ENCODE measurements around the gene C21orf91.

The C21orf91 gene

GRCh38 chr21:17819114-17819876, at the start of gene C21orf91:
Gene C21orf91, minus strand, starts transcription at chr21:17819356. Its CDS starts 1,038 bp downstream, at chr21:17818318.
- peak; percentile 71 for DNase-seq (ENCODE audit: low read depth, low spot score)

GRCh38 chr21:17866590-17866989, 47.4 kb upstream of the C21orf91 start:
- no peak for DNase-seq (ENCODE audit: low read depth, low spot score)

- DNase-seq (ENCODE audit: low read depth, low spot score), result no peak
These were observed 40.5 kb upstream of the C21orf91 start for GRCh38 chr21:17859661-17860060.

DNA sequence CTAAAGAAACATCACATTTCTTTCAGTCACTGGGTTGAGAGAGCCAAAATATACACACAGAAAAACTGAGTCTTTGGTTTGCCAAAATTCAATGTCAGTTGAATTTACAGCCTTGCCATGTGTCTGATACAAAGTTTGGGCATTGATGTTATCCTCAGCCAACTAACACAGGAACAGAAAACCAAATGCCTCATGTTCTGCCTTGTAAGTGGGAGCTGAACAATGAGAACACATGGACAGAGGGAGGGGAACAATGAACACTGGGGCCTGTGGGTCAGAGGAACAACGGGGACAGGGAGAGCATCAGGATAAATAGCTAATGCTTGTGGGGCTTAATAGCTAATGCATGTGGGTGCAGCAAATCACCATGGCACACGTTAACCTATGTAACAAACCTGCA, 39.6 kb upstream of the C21orf91 start:
- no peak for DNase-seq (ENCODE audit: low read depth, low spot score)

GRCh38 chr21:17854745-17855144, 35.6 kb upstream of the C21orf91 start:
- DNase-seq (ENCODE audit: low read depth, low spot score), result no peak

DNA sequence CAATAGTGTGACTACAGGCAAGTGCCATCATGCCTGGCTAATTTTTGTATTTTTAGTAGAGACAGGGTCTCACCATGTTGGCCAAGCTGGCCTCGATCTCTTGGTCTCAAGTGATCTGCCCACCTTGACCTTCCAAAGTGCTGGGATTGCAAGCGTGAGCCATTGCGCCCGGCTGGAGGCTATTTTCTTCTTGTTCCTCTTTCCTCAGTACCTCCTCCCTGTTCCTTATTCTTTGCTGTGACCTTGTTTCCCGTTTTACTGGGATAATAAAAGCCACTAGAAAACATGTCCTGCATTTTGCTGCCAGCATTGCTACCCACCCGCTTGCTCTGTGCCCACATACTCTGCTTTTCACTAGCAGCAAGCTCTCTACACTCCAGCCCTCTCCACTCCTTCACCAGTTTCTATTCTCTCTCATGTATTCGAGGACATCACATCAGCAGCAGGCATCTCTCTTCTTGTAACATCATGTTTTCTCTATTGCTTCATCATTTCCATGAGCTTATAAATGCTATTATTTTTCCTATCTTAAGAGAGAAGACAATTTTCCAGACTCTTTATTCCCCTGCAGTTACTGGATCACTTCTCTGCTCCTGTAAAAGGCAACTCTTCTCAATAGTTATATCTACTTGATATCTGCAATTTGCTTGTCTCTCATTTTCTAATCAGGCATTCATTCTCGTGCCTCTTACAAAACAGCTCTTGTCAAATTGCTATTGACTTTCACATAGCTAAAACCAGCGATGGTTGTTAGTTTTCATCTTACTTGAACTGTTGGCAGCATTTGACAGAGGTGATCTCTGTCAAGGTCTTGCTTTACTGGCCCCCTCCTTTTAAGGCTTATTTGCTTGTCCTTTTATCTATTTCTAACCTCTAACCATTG, 34.5 kb upstream of the C21orf91 start:
- no peak for DNase-seq (ENCODE audit: low read depth, low spot score)

- no peak for DNase-seq (ENCODE audit: low read depth, low spot score)
These were observed 29.1 kb upstream of the C21orf91 start for GRCh38 chr21:17848228-17848627.

- no peak for DNase-seq (ENCODE audit: low read depth, low spot score)
These were observed 21.9 kb upstream of the C21orf91 start for GRCh38 chr21:17841103-17841502.

- no peak for DNase-seq (ENCODE audit: low read depth, low spot score)
These were observed 15.6 kb upstream of the C21orf91 start for GRCh38 chr21:17834639-17835354.

DNA sequence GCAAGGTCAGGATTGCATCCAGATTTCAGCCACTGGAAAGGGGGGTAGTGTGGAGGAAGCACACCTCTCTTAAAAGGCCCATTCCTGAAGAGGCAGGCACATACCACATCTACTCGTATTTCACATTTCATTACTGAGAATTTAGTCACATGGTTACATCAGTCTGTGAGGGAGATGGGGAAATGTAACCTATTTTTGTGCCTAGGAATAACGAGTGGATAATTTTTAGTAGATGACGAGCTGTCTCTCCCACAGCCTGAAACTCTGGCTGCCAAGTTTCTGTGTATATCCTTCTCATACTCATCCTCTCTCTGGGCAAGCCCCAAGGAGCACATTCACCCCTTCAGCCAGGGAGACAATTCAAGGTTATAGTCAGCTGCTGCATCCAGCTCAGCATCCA, 10.3 kb upstream of the C21orf91 start:
- DNase-seq (ENCODE audit: low read depth, low spot score), result no peak

GRCh38 chr21:17828223-17828622, 9.1 kb upstream of the C21orf91 start:
- no peak for DNase-seq (ENCODE audit: low read depth, low spot score)

DNA sequence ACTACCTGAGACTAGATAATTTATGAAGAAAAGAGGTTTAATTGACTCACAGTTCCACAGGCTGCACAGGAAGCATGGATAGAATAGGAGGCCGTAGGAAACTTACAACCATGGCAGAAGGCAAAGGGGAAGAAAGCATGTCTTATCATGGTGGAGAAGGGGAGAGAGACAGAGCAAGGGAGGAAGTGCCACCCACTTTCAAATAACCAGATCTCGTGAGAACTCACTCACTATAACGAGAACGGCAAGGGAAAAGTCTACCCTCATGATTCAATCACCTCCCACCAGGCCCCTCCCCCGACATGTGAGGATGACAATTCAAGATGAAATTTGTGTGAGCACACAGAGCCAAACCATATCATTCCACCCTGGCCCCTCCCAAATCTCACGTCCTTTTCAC, 4.7 kb upstream of the C21orf91 start:
- DNase-seq (ENCODE audit: low read depth, low spot score), result no peak

DNA sequence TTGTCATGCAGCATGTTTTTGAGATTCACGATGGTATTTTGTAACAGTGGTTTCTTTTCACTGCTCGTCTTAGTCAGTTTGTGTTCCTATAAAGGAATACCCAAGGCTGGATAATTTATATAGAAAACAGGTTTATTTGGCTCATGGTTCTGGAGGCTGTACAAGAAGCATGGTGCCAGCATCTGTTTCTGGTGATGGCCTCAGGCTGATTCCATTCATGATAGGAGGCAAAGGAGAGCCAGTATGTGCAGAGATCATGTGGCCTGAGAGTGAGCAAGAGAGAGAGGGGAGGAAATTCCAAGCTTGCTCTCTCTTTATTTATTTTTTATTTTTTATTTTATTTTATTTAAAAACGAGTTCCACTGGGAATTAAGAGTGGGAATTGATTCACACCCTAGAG, 2.0 kb upstream of the C21orf91 start:
- no peak for DNase-seq (ENCODE audit: low read depth, low spot score)

DNA sequence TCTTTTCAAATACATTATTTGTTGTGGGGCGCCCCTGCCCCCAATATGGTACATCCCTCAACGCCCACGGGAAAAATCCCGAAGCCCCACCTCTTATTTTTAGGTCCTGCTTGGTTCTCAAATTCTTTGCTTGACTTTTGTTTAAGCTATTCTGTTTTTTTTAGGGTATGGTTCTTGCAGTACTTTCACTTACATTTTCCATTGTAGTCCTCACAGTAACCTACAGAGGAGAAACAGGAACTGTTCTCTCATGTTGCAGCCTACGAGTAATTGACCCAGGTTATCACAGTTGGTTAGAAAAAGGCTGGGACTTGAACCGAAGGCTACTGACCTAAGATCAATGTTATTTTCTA, 697 bp upstream of the C21orf91 start:
- DNase-seq (ENCODE audit: low read depth, low spot score), result no peak

GRCh38 chr21:17818186-17819113, 706 bp downstream of the C21orf91 start:
- peak; percentile 17 for DNase-seq (ENCODE audit: low read depth, low spot score)

DNA sequence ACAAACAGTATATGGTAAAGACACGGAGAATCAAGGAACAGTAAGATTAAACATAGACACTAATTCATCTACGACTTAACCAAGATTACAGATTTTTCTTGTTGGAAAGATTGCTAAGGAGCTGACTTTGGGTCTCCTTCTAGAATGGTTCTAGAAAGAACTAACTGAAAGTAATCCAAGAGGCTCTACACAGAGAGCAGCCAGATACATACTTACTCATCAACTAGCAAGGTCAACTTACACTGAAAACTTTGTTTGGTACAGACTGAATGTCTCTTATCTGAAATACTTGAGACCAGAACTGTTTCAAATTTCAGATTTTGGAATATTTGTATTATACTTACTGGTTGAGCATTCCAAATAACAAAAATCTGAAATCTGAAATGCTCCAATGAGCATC, 5.8 kb downstream of the C21orf91 start:
- no peak for DNase-seq (ENCODE audit: low read depth, low spot score)

DNA sequence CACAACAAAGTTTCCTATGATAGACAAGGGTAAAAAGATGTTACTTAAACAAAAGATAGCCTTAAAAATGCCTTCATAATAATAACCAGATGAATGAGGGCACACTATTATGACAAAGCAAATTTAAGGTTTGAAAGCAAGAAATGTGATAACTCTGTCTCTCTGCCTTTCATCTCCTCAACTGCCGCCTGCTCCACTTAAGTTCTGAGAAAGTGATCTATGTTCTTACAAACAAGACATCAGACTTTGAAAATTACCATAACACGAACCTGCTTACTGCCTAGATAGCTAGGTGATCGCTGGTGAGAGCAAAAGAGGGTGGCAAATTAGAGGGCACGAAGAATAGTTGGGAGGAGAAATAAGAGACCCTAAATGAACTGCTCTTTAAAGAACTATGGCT, 13.2 kb downstream of the C21orf91 start:
- no peak for DNase-seq (ENCODE audit: low read depth, low spot score)

DNA sequence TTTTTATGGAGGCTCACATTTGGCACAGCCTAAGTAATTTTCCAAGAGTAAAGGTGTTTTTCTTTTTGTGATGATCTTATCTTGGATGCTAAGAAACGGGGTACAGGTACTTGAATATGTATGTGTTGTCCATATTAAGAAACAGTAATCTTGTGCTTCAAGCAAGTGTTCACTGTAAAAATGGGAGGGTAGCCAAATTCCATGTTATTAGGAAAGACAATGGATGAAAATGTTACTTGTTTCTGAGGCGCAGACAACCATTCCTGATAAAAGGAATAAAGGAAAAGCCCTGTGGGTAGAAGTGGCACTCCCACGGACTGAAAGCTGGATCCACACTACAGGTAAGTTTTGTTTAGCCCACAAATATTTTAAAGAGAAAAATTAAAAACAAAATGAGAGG, 15.6 kb downstream of the C21orf91 start:
- DNase-seq (ENCODE audit: low read depth, low spot score), result no peak

GRCh38 chr21:17802572-17802971, 16.6 kb downstream of the C21orf91 start:
- no peak for DNase-seq (ENCODE audit: low read depth, low spot score)

GRCh38 chr21:17799414-17800164, 19.6 kb downstream of the C21orf91 start:
- DNase-seq (ENCODE audit: low read depth, low spot score), result no peak

Data from activated CD4-positive, CD25-positive, alpha-beta regulatory T cell treated with anti-CD3 and anti-CD28 coated beads, Interleukin-2, amount 50 U/mL, for 16 hours (primary cell).